HG03565 (cell line): ENCODE results near the gene PRSS21.

Experiments
- ATAC-seq: cut with Tn5 transposase; IDR thresholded peaks from one replicate; pipeline ENCODE4 v1.9.1; 2021; ENCODE audit warnings: mild to moderate bottlenecking, moderate library complexity; ENCODE audit not compliant: unreplicated experiment

Gene PRSS21

GRCh38 chr16:2816751-2817339 is at the start of gene PRSS21:
Gene PRSS21, plus strand, starts transcription at chr16:2817237. Its CDS starts 32 bp downstream, at chr16:2817269.
- no peak for ATAC-seq

DNA sequence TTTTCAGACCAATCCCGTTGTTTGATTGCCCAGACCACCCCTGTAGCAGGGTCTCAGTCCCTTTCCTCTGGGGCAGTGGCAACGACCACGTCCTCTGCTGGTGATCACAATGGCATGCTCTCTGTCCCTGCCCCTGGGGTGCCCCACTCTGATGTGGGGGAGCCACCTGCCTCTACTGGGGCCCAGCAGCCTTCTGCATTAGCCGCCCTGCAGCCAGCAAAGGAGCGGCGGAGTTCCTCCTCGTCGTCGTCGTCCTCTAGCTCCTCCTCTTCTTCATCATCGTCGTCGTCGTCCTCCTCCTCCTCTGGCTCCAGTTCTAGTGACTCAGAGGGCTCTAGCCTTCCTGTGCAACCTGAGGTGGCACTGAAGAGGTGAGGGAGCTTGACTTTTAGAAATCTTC is 49.1 kb upstream of the PRSS21 start:
- ATAC-seq = no peak

DNA sequence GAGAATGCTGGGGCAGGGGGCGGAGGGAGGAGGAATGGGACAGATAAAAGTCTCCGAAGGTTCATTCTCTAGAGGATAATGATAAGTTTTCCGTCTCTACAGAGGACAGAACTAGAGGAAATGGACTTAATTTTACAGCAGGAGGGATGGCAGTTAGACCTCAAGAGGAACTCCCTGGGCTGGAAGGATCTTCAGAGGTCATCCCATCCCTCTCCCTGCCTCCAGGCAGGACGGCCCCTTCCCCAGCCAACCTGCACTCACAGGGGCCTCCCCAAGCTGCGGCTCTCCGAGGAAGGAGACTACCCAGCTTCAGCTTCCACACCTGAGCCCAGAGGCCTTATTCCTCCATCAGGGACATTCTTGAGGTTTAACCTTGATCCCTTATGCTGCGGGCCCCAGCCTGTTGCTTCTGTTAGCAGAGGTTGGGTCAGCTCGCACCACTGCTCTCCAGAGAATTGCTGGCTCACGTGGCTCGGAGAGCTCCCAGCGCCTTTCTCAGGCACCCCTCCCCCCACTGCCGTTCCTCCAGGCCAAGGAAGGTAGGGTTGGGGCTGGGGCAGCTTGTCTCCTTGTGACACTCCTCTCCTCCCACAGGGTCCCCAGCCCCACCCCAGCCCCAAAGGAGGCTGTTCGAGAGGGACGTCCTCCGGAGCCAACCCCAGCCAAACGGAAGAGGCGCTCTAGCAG is 48.5 kb upstream of the PRSS21 start:
- ATAC-seq = no peak

GRCh38 chr16:2769100-2769529 is 47.9 kb upstream of the PRSS21 start:
- ATAC-seq = no peak

- ATAC-seq = no peak
Observed at GRCh38 chr16:2769675-2770056, 47.4 kb upstream of the PRSS21 start.

- ATAC-seq = no peak
Observed at GRCh38 chr16:2770057-2770951, 46.7 kb upstream of the PRSS21 start.

GRCh38 chr16:2771496-2772402 is 45.3 kb upstream of the PRSS21 start:
- ATAC-seq = no peak

DNA sequence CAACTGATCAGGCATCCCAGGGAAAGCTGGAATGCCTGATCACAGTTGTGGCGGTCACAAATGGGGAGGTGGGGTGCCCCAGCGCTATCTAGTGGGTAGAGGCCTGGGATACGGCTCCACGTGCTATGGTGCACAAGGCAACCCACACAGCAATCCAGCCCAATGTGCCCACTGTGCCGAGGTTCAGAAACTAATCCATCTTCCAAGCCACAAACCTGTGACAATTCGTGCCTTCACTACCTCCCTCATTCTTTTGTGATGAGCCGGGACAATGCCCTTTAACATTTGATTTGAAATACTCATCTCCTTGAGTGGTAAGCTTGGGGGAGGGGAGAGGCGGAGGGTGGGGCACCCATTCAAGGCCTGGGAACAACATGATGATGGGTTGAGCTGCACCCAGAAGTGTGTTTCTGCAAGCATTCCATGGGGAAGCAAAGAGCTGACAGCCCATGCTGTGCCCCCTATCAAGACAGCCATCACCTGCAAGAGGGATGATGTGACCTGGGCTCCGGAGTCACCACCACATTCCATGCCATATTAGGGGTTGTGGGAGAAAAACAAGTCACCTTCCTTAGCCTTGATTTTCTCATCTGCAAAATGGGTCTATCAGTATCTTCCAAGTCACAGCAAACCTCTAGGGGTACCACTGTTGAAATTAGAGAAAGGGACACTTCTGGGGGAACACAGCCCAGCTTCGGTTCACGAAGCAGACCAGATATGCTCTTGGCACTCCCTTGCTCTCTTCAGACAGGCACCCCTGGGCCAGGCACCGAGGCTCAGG is 43.7 kb upstream of the PRSS21 start:
- no peak for ATAC-seq

DNA sequence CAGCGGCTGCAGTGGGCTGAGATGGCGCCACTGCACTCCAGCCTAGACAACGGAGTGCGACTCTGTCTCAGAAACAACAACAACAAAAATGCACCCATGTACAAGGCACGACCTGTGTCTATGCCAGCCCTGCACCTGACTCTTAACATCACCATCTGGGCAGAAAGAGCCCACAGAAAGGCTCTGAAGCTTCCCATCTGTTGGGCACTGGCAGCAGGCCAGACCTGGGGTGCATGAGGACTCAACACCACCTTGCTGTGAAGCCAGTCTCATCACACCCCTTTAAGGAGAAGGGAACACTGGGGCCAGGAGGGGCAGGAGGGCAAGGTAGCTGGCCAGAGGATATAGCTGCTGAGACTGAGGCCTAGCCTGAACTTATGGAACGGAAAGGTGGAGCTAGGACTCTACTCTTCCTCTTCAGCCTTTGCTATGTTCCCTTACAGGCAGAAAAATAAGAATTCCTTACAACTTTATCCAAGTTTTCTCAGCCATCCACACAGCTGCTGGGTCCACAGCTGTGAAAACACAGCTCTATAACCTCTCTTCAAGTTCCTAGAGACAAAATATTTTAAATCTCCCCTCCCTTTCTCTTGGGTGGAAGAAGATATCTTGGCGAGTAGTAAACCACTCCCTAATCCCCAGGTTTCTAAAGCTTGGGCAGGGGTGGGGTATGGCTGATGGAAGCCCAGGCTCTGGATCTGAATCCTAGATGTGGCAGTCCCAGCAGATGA is 42.7 kb upstream of the PRSS21 start:
- ATAC-seq = no peak

- no peak for ATAC-seq
Observed at GRCh38 chr16:2775131-2775716, 41.8 kb upstream of the PRSS21 start.

- ATAC-seq = no peak
Observed at GRCh38 chr16:2775765-2776499, 41.1 kb upstream of the PRSS21 start.

- ATAC-seq = peak; percentile 27
Observed at GRCh38 chr16:2776500-2777139, 40.4 kb upstream of the PRSS21 start.

- ATAC-seq = peak; percentile 64
Observed at GRCh38 chr16:2777231-2777902, 39.7 kb upstream of the PRSS21 start, which contains the start of gene ELOB. Gene ELOB, minus strand, starts transcription at chr16:2777280. Its CDS starts 41 bp downstream, at chr16:2777239.

DNA sequence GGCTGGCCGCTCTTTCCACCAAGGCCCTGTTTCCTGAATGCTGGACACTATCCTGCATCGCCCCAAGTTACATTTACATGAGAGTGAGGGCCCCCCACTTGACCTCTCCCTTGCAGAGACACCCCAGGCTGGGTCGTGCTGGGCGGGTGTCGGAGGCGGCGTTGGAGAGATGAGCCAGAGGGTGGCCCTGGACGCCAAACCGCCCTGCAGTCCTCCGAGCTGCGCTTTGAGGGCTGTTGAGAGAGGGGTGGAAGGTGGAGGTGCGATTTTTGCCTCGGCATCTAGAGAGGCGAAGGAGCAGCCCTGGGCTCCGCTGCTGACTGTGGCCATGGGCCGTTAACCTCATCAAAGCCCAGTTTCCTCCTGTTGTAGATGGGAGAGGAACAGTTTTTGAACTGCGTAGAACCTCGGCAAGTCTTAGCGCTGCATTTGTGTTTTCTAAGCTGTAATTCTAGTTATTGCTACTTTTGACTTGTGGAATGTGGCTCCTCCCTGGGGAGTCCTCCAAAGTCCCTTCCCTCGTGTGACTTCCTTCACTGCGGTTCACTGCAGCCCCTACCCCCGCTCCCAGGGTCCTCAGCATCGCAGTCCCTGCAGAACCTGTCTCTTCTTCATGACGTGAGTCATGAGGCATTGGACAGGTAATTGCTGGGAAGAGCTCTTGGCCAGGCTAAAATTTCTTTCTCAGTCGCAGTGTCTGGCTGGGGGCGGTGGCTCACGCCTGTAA is 39.0 kb upstream of the PRSS21 start:
- no peak for ATAC-seq

DNA sequence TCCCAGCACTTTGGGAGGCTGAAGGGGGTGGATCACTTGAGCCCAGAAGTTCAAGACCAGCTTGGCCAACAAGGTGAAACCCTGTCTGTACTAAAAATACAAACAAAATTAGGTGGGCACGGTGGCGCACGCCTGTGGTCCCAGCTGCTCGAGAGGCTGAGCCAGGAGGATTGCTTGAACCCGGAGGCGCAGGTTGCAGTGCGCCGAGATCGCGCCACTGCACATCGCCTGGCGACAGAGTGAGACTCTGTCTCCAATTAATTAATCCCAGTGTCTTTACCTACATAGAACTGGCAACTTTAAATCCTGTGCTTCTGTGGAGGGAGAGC is 38.4 kb upstream of the PRSS21 start:
- no peak for ATAC-seq

DNA sequence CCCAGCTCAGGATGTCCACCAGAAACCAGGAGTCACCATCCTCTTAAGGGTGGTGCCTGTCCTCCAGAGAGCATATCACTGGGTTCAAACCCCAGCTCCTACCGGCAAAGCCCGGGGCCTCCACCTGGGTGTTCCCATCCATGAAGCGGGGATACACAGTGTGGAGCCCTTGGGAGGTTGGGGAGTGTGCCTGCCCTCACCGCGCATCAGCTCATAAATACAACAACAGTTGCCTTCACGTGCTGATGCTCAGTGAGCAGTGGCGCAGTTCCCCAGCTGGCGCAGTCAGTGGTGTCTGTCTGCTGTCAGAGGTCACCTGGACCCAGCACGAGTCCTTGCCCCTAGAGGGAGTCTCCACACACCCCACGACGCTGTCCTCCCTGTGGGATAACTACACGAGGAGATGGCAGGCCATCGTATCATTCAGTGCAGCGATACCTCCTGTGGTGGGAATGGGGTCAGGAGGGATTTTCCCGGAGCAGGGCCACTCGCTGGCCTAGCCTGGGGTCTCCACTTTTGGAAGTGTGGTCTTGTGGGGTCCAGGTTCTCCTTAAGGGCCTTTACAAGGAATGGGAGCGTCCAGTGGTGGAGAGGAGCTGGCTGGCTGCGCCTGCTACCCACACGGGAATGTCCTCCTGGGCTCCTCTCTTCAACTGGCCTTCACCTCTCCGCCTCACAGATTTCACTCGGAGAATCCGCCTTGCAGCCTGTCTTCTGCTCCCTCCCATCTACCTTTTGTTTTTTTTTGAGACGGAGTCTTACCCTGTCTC is 37.7 kb upstream of the PRSS21 start:
- no peak for ATAC-seq
